ENCODE data around the gene TSPAN11.

DNA sequence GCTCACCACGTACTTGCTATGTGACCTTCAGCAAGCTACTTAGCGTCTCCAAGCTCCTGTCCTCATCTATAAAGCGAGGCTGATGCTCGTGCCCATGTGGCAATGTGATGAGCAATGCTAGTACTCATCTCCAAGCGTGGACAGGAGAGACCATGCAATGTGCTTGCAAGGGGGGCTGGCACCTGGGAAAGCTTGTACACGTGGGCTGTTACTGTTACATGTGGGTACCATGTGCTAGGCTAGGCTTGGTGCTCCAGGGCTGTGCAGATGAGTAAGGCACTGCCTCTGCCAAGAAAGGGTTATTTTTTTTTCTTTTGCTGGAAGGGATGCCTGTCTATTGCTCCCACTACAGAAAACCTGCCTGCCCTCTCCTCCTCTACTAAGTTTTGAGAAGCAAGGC is 46.6 kb downstream of the TSPAN11 start:
- TF ChIP-seq, protein P1, sequence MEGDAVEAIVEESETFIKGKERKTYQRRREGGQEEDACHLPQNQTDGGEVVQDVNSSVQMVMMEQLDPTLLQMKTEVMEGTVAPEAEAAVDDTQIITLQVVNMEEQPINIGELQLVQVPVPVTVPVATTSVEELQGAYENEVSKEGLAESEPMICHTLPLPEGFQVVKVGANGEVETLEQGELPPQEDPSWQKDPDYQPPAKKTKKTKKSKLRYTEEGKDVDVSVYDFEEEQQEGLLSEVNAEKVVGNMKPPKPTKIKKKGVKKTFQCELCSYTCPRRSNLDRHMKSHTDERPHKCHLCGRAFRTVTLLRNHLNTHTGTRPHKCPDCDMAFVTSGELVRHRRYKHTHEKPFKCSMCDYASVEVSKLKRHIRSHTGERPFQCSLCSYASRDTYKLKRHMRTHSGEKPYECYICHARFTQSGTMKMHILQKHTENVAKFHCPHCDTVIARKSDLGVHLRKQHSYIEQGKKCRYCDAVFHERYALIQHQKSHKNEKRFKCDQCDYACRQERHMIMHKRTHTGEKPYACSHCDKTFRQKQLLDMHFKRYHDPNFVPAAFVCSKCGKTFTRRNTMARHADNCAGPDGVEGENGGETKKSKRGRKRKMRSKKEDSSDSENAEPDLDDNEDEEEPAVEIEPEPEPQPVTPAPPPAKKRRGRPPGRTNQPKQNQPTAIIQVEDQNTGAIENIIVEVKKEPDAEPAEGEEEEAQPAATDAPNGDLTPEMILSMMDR (IDR thresholded peaks at IDR 0.05) = no peak
- TF ChIP-seq ZFX (IDR thresholded peaks at IDR 0.05; ENCODE audit: borderline replicate concordance) = no peak

Measured in 22Rv1 (cell line).